ENCODE results near the gene CSAG2.
A peak's percentile ranks its signal among the peaks of the same experiment; 100 is the strongest.

The CSAG2 gene

GRCh38 chrX:152658302-152658701 is 50.8 kb downstream of the CSAG2 start:
- DNase-seq, result peak; percentile 55
